Left kidney (tissue), 2 donors: ENCODE measurements around the gene AQP3. TPM values are rescaled to one million over a fixed set of nuclear protein-coding genes. Genes with fewer than 3 reads are reported as not detected.
"Not testable (repeated sequence)": the region's sequence is repeated elsewhere in the genome, so short reads cannot be mapped to it uniquely, and the experiment has no call there.

Experiments
- DNase-seq: peaks from one replicate; pipeline ENCODE4 v3.0.0-alpha.2; 2013
- polyA plus RNA-seq: library from polyadenylated mRNA; unstranded; fragments of 120-200 nt; gene quantifications from one replicate; pipeline ENCODE4 v1.2.1, GENCODE V29; 2013; ENCODE audit not compliant: insufficient read length

AQP3 gene
- polyA plus RNA-seq, 1 donor = 30.7 TPM

GRCh38 chr9:33465596-33466564 lies 18.5 kb upstream of the AQP3 start:
- no peak for DNase-seq

- no peak for DNase-seq
Observed at GRCh38 chr9:33465096-33465495, 17.7 kb upstream of the AQP3 start.

GRCh38 chr9:33464045-33464636 lies 16.7 kb upstream of the AQP3 start:
- DNase-seq = no peak

GRCh38 chr9:33463151-33463550 lies 15.8 kb upstream of the AQP3 start:
- DNase-seq = no peak

GRCh38 chr9:33461492-33461891 lies 14.1 kb upstream of the AQP3 start:
- no peak for DNase-seq

- no peak for DNase-seq
Observed at GRCh38 chr9:33460854-33461253, 13.5 kb upstream of the AQP3 start.

GRCh38 chr9:33459115-33459514 lies 11.7 kb upstream of the AQP3 start:
- no peak for DNase-seq

GRCh38 chr9:33458444-33458843 lies 11.1 kb upstream of the AQP3 start:
- no peak for DNase-seq

- no peak for DNase-seq
Observed at GRCh38 chr9:33455945-33456344, 8.6 kb upstream of the AQP3 start.

GRCh38 chr9:33455456-33455855 lies 8.1 kb upstream of the AQP3 start:
- not testable (repeated sequence) for DNase-seq

GRCh38 chr9:33454661-33455026 lies 7.3 kb upstream of the AQP3 start:
- not testable (repeated sequence) for DNase-seq

GRCh38 chr9:33453999-33454660 lies 6.7 kb upstream of the AQP3 start:
- DNase-seq = no peak

- no peak for DNase-seq
Observed at GRCh38 chr9:33453286-33453860, 6.0 kb upstream of the AQP3 start.

- DNase-seq = peak; percentile 63
Observed at GRCh38 chr9:33452828-33453271, 5.5 kb upstream of the AQP3 start.

- no peak for DNase-seq
Observed at GRCh38 chr9:33450621-33451146, 3.3 kb upstream of the AQP3 start.

GRCh38 chr9:33449715-33450114 lies 2.3 kb upstream of the AQP3 start:
- no peak for DNase-seq

- DNase-seq = no peak
Observed at GRCh38 chr9:33447799-33448553, 583 bp upstream of the AQP3 start.

GRCh38 chr9:33446240-33446945 lies 1.0 kb downstream of the AQP3 start:
- DNase-seq = no peak

GRCh38 chr9:33445389-33446239 lies 1.8 kb downstream of the AQP3 start:
- DNase-seq = peak; percentile 59
